ENCODE data around the gene GNAQ. TPM values are rescaled to one million over a fixed set of nuclear protein-coding genes. Genes with fewer than 3 reads are reported as not detected.
A peak's percentile ranks its signal among the peaks of the same experiment; 100 is the strongest.

The GNAQ gene
- total RNA-seq, 2 donors from 2014 or later = 13.4 to 17.8 TPM

DNA sequence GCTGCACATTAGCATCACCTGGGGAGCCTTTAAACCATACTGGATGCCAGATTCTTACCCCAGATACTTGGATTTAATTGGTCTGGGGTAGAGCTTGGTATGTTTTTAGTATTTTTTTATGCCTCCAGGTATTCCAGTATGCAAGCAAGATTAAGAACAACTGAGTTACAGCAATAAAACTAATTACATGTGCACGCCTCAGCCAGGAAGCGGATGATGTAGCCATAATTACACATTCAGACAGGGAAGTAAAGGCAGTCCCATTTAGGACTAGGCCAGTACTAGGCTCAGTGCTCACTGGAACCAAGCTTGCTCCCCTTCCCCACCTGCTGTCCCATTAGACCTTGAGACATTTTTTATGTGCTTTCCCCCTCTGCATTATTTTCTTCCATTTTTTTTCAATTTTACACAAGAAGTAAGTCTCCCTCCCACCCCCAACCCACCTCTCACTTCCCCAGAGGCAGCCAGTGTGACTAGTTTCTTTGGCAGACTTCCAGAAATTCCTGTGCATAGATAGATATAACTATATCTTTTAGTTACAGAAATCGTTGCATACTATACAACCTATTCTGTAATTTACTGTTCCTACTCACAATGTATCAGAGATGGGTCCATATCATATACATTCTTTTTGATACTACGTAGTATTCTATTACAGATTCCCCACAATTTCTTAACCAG, 7.1 kb upstream of the GNAQ start:
- H3K9me3 ChIP-seq = no peaks in the 10 kb centered on the region
- H3K36me3 ChIP-seq = no peaks in the 10 kb centered on the region
- no peak overlapping the region for H3K27ac ChIP-seq
- H3K27me3 ChIP-seq = no peaks in the 10 kb centered on the region
- no peak overlapping the region for H3K4me3 ChIP-seq
- peaks cover 0 to 8% of the 10 kb centered on the region in 2 donors for H3K4me1 ChIP-seq
- TF ChIP-seq, protein P1, sequence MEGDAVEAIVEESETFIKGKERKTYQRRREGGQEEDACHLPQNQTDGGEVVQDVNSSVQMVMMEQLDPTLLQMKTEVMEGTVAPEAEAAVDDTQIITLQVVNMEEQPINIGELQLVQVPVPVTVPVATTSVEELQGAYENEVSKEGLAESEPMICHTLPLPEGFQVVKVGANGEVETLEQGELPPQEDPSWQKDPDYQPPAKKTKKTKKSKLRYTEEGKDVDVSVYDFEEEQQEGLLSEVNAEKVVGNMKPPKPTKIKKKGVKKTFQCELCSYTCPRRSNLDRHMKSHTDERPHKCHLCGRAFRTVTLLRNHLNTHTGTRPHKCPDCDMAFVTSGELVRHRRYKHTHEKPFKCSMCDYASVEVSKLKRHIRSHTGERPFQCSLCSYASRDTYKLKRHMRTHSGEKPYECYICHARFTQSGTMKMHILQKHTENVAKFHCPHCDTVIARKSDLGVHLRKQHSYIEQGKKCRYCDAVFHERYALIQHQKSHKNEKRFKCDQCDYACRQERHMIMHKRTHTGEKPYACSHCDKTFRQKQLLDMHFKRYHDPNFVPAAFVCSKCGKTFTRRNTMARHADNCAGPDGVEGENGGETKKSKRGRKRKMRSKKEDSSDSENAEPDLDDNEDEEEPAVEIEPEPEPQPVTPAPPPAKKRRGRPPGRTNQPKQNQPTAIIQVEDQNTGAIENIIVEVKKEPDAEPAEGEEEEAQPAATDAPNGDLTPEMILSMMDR (IDR thresholded peaks at IDR 0.05) = no peak
- DNase-seq (ENCODE audit: low spot score) = no peak

DNA sequence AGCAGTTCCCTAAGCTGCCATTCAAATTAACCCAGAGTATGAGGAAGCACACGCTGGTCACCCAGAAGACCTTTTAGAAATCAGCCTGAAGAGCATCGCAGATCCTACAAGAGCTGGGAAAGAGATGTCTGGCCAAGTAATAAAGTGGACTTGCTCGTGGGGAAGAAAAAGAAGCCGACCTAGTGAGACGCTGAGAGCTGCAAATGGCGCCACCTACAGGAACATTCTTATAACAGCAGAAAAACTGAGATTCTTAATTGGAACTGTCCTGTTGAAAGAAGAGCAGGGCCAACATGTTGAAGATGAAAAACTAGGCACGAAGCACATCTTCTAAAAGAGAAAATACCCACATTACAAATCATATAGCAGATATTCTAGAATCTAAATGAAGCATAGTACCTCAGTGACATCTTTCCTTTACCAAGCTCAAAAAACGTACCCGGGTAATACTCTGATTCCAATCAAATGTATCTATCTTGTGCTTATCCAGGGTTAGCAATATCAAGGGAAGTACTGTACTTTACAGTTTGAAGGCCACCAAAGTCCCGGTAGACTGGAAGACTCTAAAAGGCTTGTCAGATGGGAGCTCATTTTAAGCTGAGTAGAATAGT, 3.9 kb upstream of the GNAQ start:
- DNase-seq (ENCODE audit: low spot score) = peak; percentile 72
- H3K4me1 ChIP-seq = peaks cover 0 to 8% of the 10 kb centered on the region in 2 donors
- H3K27me3 ChIP-seq = no peaks in the 10 kb centered on the region
- TF ChIP-seq, protein P1 (IDR thresholded peaks at IDR 0.05) = peak; percentile 64 to 85
- no peak overlapping the region for H3K27ac ChIP-seq
- no peaks in the 10 kb centered on the region for H3K9me3 ChIP-seq
- H3K4me3 ChIP-seq = no peak overlapping the region
- no peaks in the 10 kb centered on the region for H3K36me3 ChIP-seq

DNA sequence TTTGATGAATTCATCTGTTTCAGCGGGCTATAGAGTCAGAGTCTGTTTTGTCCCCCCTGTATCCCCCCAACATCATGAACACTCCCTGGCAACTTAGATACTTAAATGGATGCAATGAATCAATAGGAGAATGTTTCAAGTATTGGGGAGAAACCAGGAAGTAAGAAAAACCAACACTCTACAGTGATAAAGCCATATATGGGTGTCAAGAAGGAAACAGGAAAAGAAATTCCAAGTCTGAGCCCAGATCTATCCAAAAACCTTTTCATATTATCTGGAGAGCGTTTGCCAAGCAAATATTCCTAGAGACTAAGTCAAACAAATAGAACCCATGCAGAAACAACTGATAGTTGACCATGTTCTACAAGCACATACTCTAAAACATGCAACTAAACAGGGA, 2.3 kb upstream of the GNAQ start:
- Histone ChIP-seq H3K4me1 (peaks cover 0 to 14% of the 10 kb centered on the region in 2 donors), H3K27ac (no peak overlapping the region), H3K4me3 (no peak overlapping the region), H3K27me3 (no peaks in the 10 kb centered on the region), H3K36me3 (no peaks in the 10 kb centered on the region), H3K9me3 (no peaks in the 10 kb centered on the region)
- TF ChIP-seq, protein P1 (IDR thresholded peaks at IDR 0.05) = no peak
- no peak for DNase-seq (ENCODE audit: low spot score)

DNA sequence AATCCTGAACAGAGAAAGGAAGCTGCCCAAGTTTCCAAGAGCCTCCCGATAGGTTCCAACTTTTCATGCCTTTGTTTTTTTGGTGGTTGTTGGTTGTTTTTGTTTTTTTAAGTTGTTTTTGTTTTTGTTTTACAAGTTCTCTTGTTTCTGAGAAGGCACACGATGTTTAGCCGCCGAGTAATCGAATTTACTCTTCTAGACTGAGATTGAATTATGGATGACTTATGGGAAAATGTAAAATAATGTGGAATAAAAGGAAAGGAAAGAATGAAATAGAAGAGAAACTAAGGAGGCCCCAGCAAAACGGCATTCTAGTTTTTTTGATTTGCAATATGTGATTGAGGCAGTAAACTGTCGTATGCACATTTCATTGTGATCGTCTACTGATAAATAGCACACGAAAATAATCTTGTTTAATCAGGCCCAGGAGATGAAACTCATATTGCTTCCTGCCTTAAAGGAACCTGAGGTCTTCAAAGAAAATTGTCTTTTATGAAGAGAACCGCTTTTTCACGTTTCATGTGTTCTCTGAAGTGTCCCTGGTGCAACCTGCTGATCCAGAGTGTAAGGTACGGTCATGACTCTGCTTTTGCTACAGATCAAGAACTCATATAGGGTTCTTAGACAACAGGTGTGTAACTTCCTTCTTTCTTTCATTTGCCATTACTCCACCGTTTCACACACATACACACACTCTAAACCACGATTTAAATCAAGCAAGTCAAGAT, 1.3 kb upstream of the GNAQ start:
- Histone ChIP-seq H3K27me3 (no peaks in the 10 kb centered on the region), H3K4me1 (peaks cover 0 to 15% of the 10 kb centered on the region in 2 donors)

DNA sequence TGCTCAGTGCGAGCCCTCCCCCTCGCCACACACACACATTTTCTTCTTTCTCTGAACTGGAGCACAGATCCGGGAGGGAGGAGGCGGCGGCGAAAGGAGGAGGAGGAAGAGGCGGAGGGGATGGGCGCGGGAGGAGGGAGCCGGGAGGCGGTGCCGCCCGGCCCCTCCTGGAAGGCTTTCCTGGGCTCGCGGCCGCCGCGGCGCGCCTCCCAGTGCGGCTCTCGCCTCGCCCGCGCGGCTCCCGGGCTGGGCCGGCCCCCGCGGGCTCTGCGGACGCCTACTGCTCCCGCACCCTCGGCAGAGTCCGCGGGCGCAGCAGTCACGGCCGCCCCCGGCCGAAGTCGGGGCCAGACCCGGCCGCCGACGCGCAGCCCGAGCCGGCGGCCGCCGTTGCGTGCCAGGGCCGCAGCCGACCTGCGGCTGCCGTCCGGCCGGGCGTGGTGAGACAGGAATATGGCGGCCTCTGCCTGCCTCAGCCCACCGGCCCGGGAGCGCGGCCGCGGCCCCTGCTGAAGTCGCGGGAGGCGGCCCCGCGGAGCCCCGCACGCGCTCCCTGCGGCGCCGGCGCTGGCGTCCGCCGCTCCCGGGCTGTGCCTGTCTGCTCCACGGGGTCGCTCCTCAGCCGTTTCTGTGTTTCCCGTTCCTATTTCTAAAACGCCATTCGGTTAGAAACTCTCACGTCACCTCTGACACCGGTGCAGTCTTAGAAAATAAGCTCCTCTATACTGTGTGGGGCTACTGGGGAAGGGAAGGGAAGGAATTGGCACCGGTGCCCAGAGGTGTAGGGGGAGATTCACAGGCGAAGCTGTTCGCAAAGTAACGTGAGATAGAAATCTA, 500 bp upstream of the GNAQ start:
- H3K27me3 ChIP-seq = no peaks in the 10 kb centered on the region
- H3K27ac ChIP-seq = peak overlapping the region; percentile 85
- TF ChIP-seq, protein P1 (IDR thresholded peaks at IDR 0.05) = no peak
- DNase-seq (ENCODE audit: low spot score) = peak; percentile 91
- H3K9me3 ChIP-seq = no peaks in the 10 kb centered on the region
- H3K36me3 ChIP-seq = no peaks in the 10 kb centered on the region
- H3K4me1 ChIP-seq = peaks cover 0 to 15% of the 10 kb centered on the region in 2 donors
- peak overlapping the region; percentile 54 to 73 for H3K4me3 ChIP-seq

More for the DNA sequence above, 1.3 kb upstream of the GNAQ start:
- DNase-seq (ENCODE audit: low spot score) = no peak
- Histone ChIP-seq H3K4me3 (peak overlapping the region; percentile 54 to 73), H3K36me3 (no peaks in the 10 kb centered on the region), H3K9me3 (no peaks in the 10 kb centered on the region), H3K27ac (peak overlapping the region; percentile 85)
- TF ChIP-seq, protein P1 (IDR thresholded peaks at IDR 0.05) = no peak
